T-helper 2 cell treated with Interferon-gamma antibody and Interleukin-4, amounts not matched to agents 100 ng/mL and 5 ng/mL, for 36 hours (primary cell): ENCODE measurements around the gene SPTBN5. TPM values are rescaled to one million over a fixed set of nuclear protein-coding genes. Genes with fewer than 3 reads are reported as not detected.

ENCODE experiments used
- intact Hi-C: fragments of 100-400 bp; cut with micrococcal nuclease; formaldehyde crosslinking; loops from one replicate; pipeline ENCODE4 v1.15.1; 2023
- total RNA-seq: library from RNA; stranded (reverse); gene quantifications from 2 replicates; pipeline ENCODE4 v1.2.3, GENCODE V29; 2022

The SPTBN5 gene
- total RNA-seq, 1 donor from 2014 or later = 0.59 TPM

GRCh38 chr15:41810651-41811431 lies 83.0 kb downstream of the SPTBN5 start:
- intact Hi-C loops = loop anchor here (1.0 kb wide), 1 partner anchor 37 kb away; the partner anchor contains the start of gene MAPKBP1

- intact Hi-C loops = no loop called here
Observed at GRCh38 chr15:41809526-41810220, 84.2 kb downstream of the SPTBN5 start.

- intact Hi-C loops = no loop called here
Observed at GRCh38 chr15:41809121-41809520, 84.7 kb downstream of the SPTBN5 start.

GRCh38 chr15:41806291-41807181 lies 87.3 kb downstream of the SPTBN5 start:
- intact Hi-C loops = no loop called here

- intact Hi-C loops = no loop called here
Observed at GRCh38 chr15:41805711-41806110, 88.1 kb downstream of the SPTBN5 start.

GRCh38 chr15:41804916-41805666 lies 88.8 kb downstream of the SPTBN5 start:
- intact Hi-C loops = no loop called here

DNA sequence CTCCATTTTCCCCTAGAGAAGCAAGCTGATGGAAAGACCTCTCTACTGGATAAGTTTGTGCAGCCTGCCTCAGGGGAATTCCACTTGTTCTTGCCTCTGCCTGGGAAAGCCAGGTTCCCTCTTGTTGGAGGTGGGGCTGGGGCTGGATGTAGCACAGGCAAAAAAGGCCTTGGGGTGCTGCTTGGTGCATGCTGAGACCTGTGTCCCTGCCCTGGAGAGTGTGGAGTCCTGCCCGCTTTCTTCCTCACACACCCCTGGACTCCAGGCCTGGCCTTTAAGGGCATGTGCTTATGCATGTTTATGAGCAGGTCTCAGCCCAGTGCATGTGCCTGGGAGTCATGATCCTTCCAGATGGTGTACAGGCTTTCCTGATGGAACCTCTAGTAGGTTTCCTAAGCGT lies 89.5 kb downstream of the SPTBN5 start:
- intact Hi-C loops = no loop called here

DNA sequence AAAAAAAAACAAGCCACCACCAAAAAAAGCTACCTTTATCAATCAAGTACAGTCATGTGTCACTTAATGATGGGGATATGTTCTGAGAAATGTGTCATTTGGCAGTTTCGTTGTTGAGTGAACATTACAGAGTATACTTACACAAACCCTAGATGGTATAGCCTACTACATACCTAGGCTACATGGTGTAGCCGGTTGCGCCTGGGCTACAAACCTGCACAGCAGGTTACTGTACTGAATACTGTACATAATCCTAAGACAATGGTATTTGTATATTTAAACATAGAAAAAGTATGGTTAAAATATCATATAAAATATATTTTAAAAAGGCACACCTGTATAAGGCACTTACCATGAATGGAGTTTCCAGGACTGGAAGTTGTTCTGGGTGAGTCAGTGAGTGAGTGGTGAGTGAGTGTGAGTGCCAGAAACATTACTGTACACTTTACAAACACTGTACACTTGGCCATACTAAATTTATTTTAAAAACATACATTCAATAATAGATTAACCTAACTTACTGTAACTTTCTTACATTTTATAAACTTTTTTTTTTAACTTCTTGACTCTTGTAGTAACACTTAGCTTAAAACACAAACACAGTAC lies 91.9 kb downstream of the SPTBN5 start:
- intact Hi-C loops = no loop called here

- intact Hi-C loops = no loop called here
Observed at GRCh38 chr15:41801185-41801584, 92.7 kb downstream of the SPTBN5 start.

GRCh38 chr15:41799488-41799805 lies 94.4 kb downstream of the SPTBN5 start:
- intact Hi-C loops = no loop called here

GRCh38 chr15:41798607-41799487 lies 95.0 kb downstream of the SPTBN5 start:
- intact Hi-C loops = no loop called here

Other genes with a start within 250 kb of the SPTBN5 start
- 38.0 and 40.2 TPM in 2 replicates for gene MGA, start 233.6 kb downstream of the SPTBN5 start, total RNA-seq
- 39.7 and 39.8 TPM in 2 replicates for gene MAPKBP1, start 119.6 kb downstream of the SPTBN5 start, total RNA-seq
- 17.7 and 17.8 TPM in 2 replicates for gene JMJD7, start 66.0 kb downstream of the SPTBN5 start, total RNA-seq
- 8.6 and 11.1 TPM in 2 replicates for gene PLA2G4B, start 55.2 kb downstream of the SPTBN5 start, total RNA-seq
- gene EHD4, start 78.5 kb upstream of the SPTBN5 start, total RNA-seq = 9.1 and 9.7 TPM in 2 replicates
- not detected in 2 replicates for gene PLA2G4E, start 127.0 kb upstream of the SPTBN5 start, total RNA-seq
- gene PLA2G4D, start 200.5 kb upstream of the SPTBN5 start, total RNA-seq = not detected in 2 replicates